Activated CD4-positive, alpha-beta T cell treated with anti-CD3 and anti-CD28 coated beads for 4 hours (primary cell): ENCODE data around the gene NCBP3.

Source experiments
- DNase-seq, 2 donors: peaks; one replicate each; pipeline ENCODE4 v3.0.0-alpha.2; 2020

NCBP3 gene

GRCh38 chr17:3845621-3846436 is at the start of gene NCBP3:
TSS of gene NCBP3 (minus strand) at chr17:3846246. CDS start at chr17:3846223, 23 bp downstream.
- peak; percentile 90 to 91 for DNase-seq

GRCh38 chr17:3895354-3895753 is 49.3 kb upstream of the NCBP3 start:
- no peak for DNase-seq

GRCh38 chr17:3894911-3895343 is 48.9 kb upstream of the NCBP3 start:
- no peak for DNase-seq

GRCh38 chr17:3894188-3894587 is 48.1 kb upstream of the NCBP3 start:
- no peak for DNase-seq

- no peak for DNase-seq
Measured at GRCh38 chr17:3893720-3894116, 47.7 kb upstream of the NCBP3 start.

GRCh38 chr17:3893003-3893719 is 47.1 kb upstream of the NCBP3 start, which contains the start of gene CAMKK1:
TSS of gene CAMKK1 (minus strand) at chr17:3893053. CDS start at chr17:3885687, 7,366 bp downstream.
- DNase-seq = peak; percentile 84 to 86

- DNase-seq = peak; percentile 72 to 85
Measured at GRCh38 chr17:3892095-3892998, 46.3 kb upstream of the NCBP3 start.

GRCh38 chr17:3891626-3892094 is 45.6 kb upstream of the NCBP3 start:
- no peak for DNase-seq

- DNase-seq = no peak
Measured at GRCh38 chr17:3890878-3891219, 44.8 kb upstream of the NCBP3 start.

- DNase-seq = peak; percentile 32 to 41
Measured at GRCh38 chr17:3890082-3890877, 44.2 kb upstream of the NCBP3 start.

- no peak for DNase-seq
Measured at GRCh38 chr17:3889325-3890012, 43.4 kb upstream of the NCBP3 start.

- DNase-seq = no peak
Measured at GRCh38 chr17:3888343-3889171, 42.5 kb upstream of the NCBP3 start.

- DNase-seq = no peak
Measured at GRCh38 chr17:3887804-3888203, 41.8 kb upstream of the NCBP3 start.

GRCh38 chr17:3887394-3887793 is 41.3 kb upstream of the NCBP3 start:
- DNase-seq = no peak

- DNase-seq = no peak
Measured at GRCh38 chr17:3886776-3887175, 40.7 kb upstream of the NCBP3 start.

- no peak for DNase-seq
Measured at GRCh38 chr17:3885970-3886369, 39.9 kb upstream of the NCBP3 start.

GRCh38 chr17:3885271-3885670 is 39.2 kb upstream of the NCBP3 start:
- no peak for DNase-seq

- DNase-seq = no peak
Measured at GRCh38 chr17:3884188-3884587, 38.1 kb upstream of the NCBP3 start.

- no peak for DNase-seq
Measured at GRCh38 chr17:3882276-3882675, 36.2 kb upstream of the NCBP3 start.

GRCh38 chr17:3880983-3881382 is 34.9 kb upstream of the NCBP3 start:
- DNase-seq = no peak
